ENCODE results near the gene AUP1. TPM values are rescaled to one million over a fixed set of nuclear protein-coding genes. Genes with fewer than 3 reads are reported as not detected.

The AUP1 gene
- total RNA-seq, 4 donors from 2014 or later, result 93.7 to 168 (median 112) TPM

GRCh38 chr2:74542978-74543377, 13.5 kb upstream of the AUP1 start:
- intact Hi-C loops (cut with DNase I), result no loop called here
- DNase-seq, result no peak
- Histone ChIP-seq H3K27me3 (no peaks in the 10 kb centered on the region), H3K9me3 (no peaks in the 10 kb centered on the region), H3K36me3 (no peaks in the 10 kb centered on the region), H3K27ac (no peak overlapping the region), H3K4me3 (replicated peaks in 1 of 3) (no peak overlapping the region), H3K4me1 (peaks cover 0 to 6% of the 10 kb centered on the region in 2 donors)
- 85 to 86% methylated on average over 1 of the region's 1 CpG for WGBS, 2 donors
- TF ChIP-seq POLR2A (IDR thresholded peaks at IDR 0.05) (no peak), CTCF (IDR thresholded peaks at IDR 0.05) (no peak)

DNA sequence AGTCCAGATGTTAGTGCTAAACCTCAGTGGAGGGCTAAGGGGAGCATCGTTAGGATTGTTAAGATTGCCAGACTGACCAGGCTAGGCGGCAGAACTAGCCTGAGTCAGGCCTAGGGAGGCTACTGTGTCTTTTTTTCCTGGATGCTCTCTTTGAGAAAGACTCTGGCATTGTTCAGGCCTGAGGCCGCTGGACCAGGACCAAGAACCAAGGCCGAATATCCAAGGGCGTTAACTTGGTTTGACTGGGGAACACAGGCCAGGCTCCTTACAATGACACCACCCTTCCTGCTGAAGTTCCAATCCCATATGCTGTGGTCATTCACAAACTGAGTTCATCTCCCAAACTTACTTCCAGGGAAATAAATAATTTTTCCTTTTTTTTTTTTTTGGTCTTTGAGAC, 10.8 kb upstream of the AUP1 start:
- intact Hi-C loops (cut with DNase I), result no loop called here
- DNase-seq, result no peak
- H3K4me1 ChIP-seq, result peaks cover 0 to 6% of the 10 kb centered on the region in 2 donors
- no peaks in the 10 kb centered on the region for H3K36me3 ChIP-seq
- no peaks in the 10 kb centered on the region for H3K9me3 ChIP-seq
- H3K27ac ChIP-seq, result no peak overlapping the region
- 75 to 85% methylated on average over 5 of the region's 5 CpGs for WGBS, 2 donors
- TF ChIP-seq POLR2A (IDR thresholded peaks at IDR 0.05) (no peak), CTCF (IDR thresholded peaks at IDR 0.05) (no peak)
- H3K4me3 ChIP-seq (replicated peaks in 1 of 3), result no peak overlapping the region
- no peaks in the 10 kb centered on the region for H3K27me3 ChIP-seq

DNA sequence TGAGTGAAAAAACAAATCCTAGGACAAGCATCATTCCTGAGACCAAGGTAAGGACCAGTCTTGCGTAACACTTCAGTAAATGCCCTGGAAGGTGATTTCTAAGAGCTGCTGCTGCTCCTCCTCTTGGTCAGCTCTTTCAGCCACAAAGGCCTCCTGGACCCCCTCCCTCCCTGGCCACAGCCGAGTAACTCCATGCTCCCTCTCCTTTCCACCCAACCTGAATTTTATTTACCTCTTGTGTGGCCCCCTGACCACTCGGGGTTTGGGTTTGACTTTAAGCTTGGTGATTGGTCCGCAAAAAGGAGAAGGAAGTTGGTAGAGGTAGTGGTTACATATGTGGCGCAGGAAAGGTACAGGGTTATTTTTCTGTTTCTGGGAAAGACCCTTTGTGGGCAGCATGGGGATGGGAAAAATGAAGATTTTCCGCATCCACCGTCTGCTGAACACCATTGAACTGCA, 9.4 kb upstream of the AUP1 start:
- Histone ChIP-seq H3K36me3 (no peaks in the 10 kb centered on the region), H3K27me3 (no peaks in the 10 kb centered on the region), H3K9me3 (no peaks in the 10 kb centered on the region), H3K4me3 (replicated peaks in 1 of 3) (no peak overlapping the region), H3K4me1 (peaks cover 0 to 6% of the 10 kb centered on the region in 2 donors), H3K27ac (no peak overlapping the region)
- 54 to 58% methylated on average over 7 of the region's 7 CpGs for WGBS, 2 donors
- intact Hi-C loops (cut with DNase I), result no loop called here
- no peak for DNase-seq
- no peak for TF ChIP-seq CTCF (IDR thresholded peaks at IDR 0.05)
- TF ChIP-seq POLR2A (IDR thresholded peaks at IDR 0.05), result no peak

- H3K27me3 ChIP-seq, result no peaks in the 10 kb centered on the region
- no peak overlapping the region for H3K27ac ChIP-seq
- WGBS, 2 donors, result 69 to 73% methylated on average over 4 of the region's 4 CpGs
- DNase-seq, result no peak
- TF ChIP-seq CTCF (IDR thresholded peaks at IDR 0.05) (no peak), POLR2A (IDR thresholded peaks at IDR 0.05) (no peak)
- intact Hi-C loops (cut with DNase I), result no loop called here
- H3K36me3 ChIP-seq, result peaks cover 0 to 11% of the 10 kb centered on the region in 2 donors
- H3K4me3 ChIP-seq (replicated peaks in 1 of 3), result no peak overlapping the region
- H3K4me1 ChIP-seq, result peaks cover 0 to 6% of the 10 kb centered on the region in 2 donors
- H3K9me3 ChIP-seq, result no peaks in the 10 kb centered on the region
Observed at GRCh38 chr2:74537140-74537539, 7.6 kb upstream of the AUP1 start.

DNA sequence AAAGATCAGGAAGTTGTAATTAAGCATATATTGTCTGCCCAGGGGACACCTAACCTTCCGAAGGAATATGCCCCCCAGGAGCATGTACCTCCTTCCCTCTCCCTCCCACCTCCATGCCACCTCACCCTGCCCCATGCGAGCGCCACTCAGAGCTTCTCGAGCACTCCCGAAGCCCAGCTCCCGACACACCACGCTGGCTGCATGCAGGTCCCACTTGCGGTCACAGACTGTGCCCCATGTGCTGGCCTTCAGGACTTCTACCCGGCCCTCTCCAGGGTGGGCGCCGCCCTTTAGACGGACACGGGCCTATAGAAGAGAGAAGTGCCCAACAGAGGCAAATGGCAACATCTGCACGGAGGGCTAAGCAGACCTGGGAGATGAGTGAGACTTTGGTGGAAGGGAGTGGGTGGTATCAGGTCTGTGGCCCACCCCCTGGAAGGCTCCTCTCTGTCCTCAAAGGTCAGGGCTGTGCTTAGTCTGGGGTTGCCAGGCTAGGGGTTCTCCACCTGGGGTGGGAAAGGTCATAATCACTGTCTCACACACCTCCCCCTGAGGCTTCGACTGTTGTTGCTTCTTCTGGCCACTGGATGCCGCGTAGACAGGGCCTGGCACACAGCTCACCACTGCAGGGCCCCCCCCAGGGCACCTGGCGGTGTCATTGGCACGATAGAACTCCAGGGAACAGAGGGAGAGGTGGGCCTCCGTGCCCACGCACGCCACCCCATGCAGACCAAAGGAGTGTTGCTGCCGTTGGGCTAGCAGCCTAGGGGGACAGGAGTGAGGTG, 6.9 kb upstream of the AUP1 start:
- H3K27me3 ChIP-seq, result no peaks in the 10 kb centered on the region
- no peak for DNase-seq
- H3K9me3 ChIP-seq, result no peaks in the 10 kb centered on the region
- WGBS, 2 donors, result 84 to 87% methylated on average over 22 to 23 of the region's 23 CpGs
- peaks cover 0 to 6% of the 10 kb centered on the region in 2 donors for H3K4me1 ChIP-seq
- TF ChIP-seq CTCF (IDR thresholded peaks at IDR 0.05) (no peak), POLR2A (IDR thresholded peaks at IDR 0.05) (no peak)
- no peak overlapping the region for H3K4me3 ChIP-seq (replicated peaks in 1 of 3)
- H3K36me3 ChIP-seq, result peaks cover 0 to 11% of the 10 kb centered on the region in 2 donors
- H3K27ac ChIP-seq, result no peak overlapping the region
- intact Hi-C loops (cut with DNase I), result no loop called here

All from thyroid gland (tissue), 4 donors.